Type B pancreatic cell (in vitro differentiated cells): ENCODE measurements around the gene SNX22. TPM values are rescaled to one million over a fixed set of nuclear protein-coding genes. Genes with fewer than 3 reads are reported as not detected.

ENCODE experiments used
- DNase-seq: peaks from one replicate; pipeline ENCODE4 v3.0.0; 2021; ENCODE audit warnings: mixed read lengths; ENCODE audit not compliant: unreplicated experiment; ENCODE audit errors: extremely low spot score
- H3K27ac Mint-ChIP-seq: 2 replicates; pipeline ENCODE4 v1.8.0; 2021; ENCODE audit warnings: mild to moderate bottlenecking, mixed read lengths
- H3K27me3 Mint-ChIP-seq: 2 replicates; pipeline ENCODE4 v1.8.0; 2021; ENCODE audit warnings: mixed read lengths
- H3K36me3 Mint-ChIP-seq: 2 replicates; pipeline ENCODE4 v1.8.0; 2021; ENCODE audit warnings: mixed read lengths
- H3K4me1 Mint-ChIP-seq: one replicate; pipeline ENCODE4 v1.8.0; 2021; ENCODE audit warnings: mixed read lengths; ENCODE audit not compliant: unreplicated experiment
- H3K4me3 Mint-ChIP-seq: 2 replicates; pipeline ENCODE4 v1.8.0; 2021; ENCODE audit warnings: mild to moderate bottlenecking, mixed read lengths
- H3K9me3 Mint-ChIP-seq: 2 replicates; pipeline ENCODE4 v1.8.0; 2021; ENCODE audit warnings: mixed read lengths
- CTCF ChIP-seq: fragments of 200-600 bp; sonication (generic); conservative IDR thresholded peaks from 2 replicates; pipeline ENCODE4 v1.5.0; 2021; ENCODE audit warnings: antibody characterized with exemption, mild to moderate bottlenecking
- total RNA-seq: library from RNA; stranded (reverse); gene quantifications from 2 replicates; pipeline ENCODE4 v1.2.1, GENCODE V29; 2021; ENCODE audit warnings: low replicate concordance

SNX22 gene
- total RNA-seq, 1 donor from 2014 or later, result 2.7 TPM

DNA sequence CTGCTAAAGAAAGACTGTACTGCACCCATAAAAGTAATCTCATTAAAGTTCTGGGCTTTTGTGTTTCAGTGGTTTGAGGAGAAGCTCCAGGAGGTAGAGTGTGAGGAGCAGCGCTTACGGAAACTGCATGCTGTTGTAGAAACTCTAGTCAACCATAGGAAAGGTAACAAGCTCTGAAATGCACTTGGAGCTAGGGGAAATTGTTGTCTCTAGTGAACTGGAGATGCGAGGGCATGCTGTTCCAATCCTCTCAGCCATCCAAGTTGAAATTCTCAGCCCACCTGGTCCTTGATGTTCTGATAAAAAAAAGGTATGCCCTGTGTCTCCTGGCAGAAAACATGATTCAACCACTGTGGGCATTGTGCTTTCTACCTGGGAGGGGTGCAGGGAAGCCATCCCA is 21.4 kb upstream of the SNX22 start:
- Mint-ChIP-seq H3K9me3 (no peaks in the 10 kb centered on the region), H3K36me3 (peaks cover 39% of the 10 kb centered on the region), H3K4me1 (no peaks in the 10 kb centered on the region), H3K27me3 (no peaks in the 10 kb centered on the region), H3K4me3 (no peak overlapping the region), H3K27ac (no peak overlapping the region)
- no peak for DNase-seq
- TF ChIP-seq CTCF, result no peak

DNA sequence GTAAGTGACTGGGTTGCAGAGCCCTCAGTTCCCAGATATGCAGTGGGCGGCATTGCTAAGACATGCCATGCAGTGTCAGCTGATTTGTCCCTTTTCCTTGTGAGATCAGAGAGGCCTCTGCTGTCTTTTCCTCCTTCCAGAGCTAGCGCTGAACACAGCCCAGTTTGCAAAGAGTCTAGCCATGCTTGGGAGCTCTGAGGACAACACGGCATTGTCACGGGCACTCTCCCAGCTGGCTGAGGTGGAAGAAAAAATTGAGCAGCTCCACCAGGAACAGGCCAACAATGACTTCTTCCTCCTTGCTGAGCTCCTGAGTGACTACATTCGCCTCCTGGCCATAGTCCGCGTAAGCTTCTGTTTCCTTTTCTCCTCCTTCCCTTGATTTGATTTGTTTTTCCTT is 20.0 kb upstream of the SNX22 start:
- peaks cover 35% of the 10 kb centered on the region for H3K36me3 Mint-ChIP-seq
- TF ChIP-seq CTCF, result no peak
- H3K27me3 Mint-ChIP-seq, result no peaks in the 10 kb centered on the region
- H3K4me3 Mint-ChIP-seq, result no peak overlapping the region
- H3K9me3 Mint-ChIP-seq, result no peaks in the 10 kb centered on the region
- no peak overlapping the region for H3K27ac Mint-ChIP-seq
- no peak for DNase-seq
- no peaks in the 10 kb centered on the region for H3K4me1 Mint-ChIP-seq

DNA sequence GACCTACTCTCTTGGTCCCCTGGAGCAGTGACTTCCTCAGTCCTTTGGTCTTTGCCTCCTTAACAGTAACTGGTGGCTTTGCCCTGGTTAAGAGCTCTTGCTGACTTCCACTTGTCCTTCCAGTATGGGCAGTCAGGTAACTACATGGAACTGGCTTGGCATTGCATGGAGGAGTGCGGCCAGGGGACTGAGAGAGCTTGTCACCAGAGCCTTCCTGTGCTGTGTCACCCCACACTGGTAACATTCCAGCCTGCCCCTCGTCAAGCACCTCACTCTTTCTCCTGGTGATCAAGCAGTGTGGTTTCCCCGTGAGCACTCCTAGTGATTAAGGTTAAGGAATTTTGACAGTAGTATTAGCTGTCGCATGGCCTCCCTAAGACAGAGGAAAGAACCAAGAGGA is 19.3 kb upstream of the SNX22 start:
- DNase-seq, result no peak
- H3K27ac Mint-ChIP-seq, result no peak overlapping the region
- no peak for TF ChIP-seq CTCF
- peaks cover 35% of the 10 kb centered on the region for H3K36me3 Mint-ChIP-seq
- no peaks in the 10 kb centered on the region for H3K27me3 Mint-ChIP-seq
- no peaks in the 10 kb centered on the region for H3K4me1 Mint-ChIP-seq
- no peak overlapping the region for H3K4me3 Mint-ChIP-seq
- no peaks in the 10 kb centered on the region for H3K9me3 Mint-ChIP-seq

DNA sequence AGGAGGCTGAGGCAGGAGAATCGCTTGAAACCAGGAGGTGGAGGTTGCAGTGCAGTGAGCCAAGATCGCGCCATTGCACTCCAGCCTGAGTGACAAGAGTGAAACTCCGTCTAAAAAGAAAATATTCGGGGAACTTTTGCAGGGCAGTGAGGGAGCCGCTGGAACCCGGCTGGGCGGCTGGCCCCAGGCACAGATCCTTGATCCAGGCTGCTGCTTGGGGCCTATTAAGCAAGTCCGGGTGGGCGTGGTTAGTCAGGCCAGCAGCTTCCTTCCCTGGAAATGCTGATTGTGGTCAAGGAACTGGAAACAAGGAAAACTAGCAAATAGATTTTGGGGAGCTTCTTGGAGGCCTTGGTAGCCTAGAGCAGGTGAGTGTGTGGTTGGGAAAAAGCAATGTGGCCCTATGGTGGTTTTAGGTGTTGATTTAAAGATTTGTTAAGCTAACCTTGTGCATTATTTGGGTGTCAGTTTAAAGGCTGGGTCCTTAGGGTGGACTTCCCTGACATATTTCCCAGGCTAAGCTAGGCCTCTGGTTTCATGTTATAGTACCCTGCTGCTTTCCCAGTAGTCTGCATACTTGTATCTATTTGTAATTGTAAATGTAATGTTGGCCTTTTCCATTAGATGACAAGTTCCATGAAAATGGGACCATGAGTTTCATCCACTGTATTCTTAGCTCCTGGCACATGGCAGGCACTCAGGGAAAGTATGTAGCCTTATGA is 17.7 kb upstream of the SNX22 start:
- no peak for TF ChIP-seq CTCF
- Mint-ChIP-seq H3K27ac (no peak overlapping the region), H3K36me3 (peaks cover 24% of the 10 kb centered on the region), H3K4me1 (no peaks in the 10 kb centered on the region), H3K4me3 (no peak overlapping the region), H3K9me3 (no peaks in the 10 kb centered on the region), H3K27me3 (no peaks in the 10 kb centered on the region)
- DNase-seq, result no peak

GRCh38 chr15:64134345-64134829 is 17.1 kb upstream of the SNX22 start:
- Mint-ChIP-seq H3K4me3 (no peak overlapping the region), H3K27me3 (no peaks in the 10 kb centered on the region), H3K27ac (no peak overlapping the region), H3K4me1 (no peaks in the 10 kb centered on the region), H3K36me3 (peaks cover 24% of the 10 kb centered on the region), H3K9me3 (no peaks in the 10 kb centered on the region)
- no peak for DNase-seq
- no peak for TF ChIP-seq CTCF
